ENCODE results near the gene ATG12. TPM values are rescaled to one million over a fixed set of nuclear protein-coding genes. Genes with fewer than 3 reads are reported as not detected.
"Not testable (repeated sequence)": the region's sequence is repeated elsewhere in the genome, so short reads cannot be mapped to it uniquely, and the experiment has no call there.

ATG12 gene
- total RNA-seq, 2 experiments from 2014 or later: 37.2 to 37.8 TPM

GRCh38 chr5:115838885-115839518, 2.4 kb downstream of the ATG12 start:
- no peaks in the 10 kb centered on the region for H3K9me3 Mint-ChIP-seq
- POLR2A ChIA-PET: interaction anchor here (0.8 kb wide), 1 partner anchor 216 kb away, joined by 7 read pairs; no protein-coding TSS in a partner anchor
- ATAC-seq: peak; percentile 46

GRCh38 chr5:115835481-115835880, 5.9 kb downstream of the ATG12 start:
- intact Hi-C loops (cut with micrococcal nuclease): loop anchor here (5.0 kb wide), 1 partner anchor 232 kb away; no protein-coding TSS in a partner anchor
- CTCF ChIA-PET: interaction anchor here (1.0 to 1.3 kb wide), 3 partner anchors 9 to 201 kb away, joined by 3 to 5 read pairs (median 5); no protein-coding TSS in a partner anchor
- Mint-ChIP-seq H3K27me3 (no peaks in the 10 kb centered on the region), H3K4me3 (no peak overlapping the region), H3K9me3 (no peaks in the 10 kb centered on the region), H3K4me1 (ENCODE audit: low read depth) (peaks cover 39% of the 10 kb centered on the region), H3K36me3 (ENCODE audit: low read depth) (peaks cover 55% of the 10 kb centered on the region), H3K27ac (no peak overlapping the region)
- ATAC-seq (no peak), DNase-seq (no peak)
- POLR2A ChIA-PET: no interaction called here
- no peak for TF ChIP-seq CTCF (IDR thresholded peaks at IDR 0.05)

More at GRCh38 chr5:115838885-115839518, 2.4 kb downstream of the ATG12 start:
- peak; percentile 41 for DNase-seq
- TF ChIP-seq CTCF (IDR thresholded peaks at IDR 0.05): peak; percentile 53
- Mint-ChIP-seq H3K36me3 (ENCODE audit: low read depth) (peaks cover 48% of the 10 kb centered on the region), H3K4me3 (peak overlapping the region; percentile 95), H3K27ac (peak overlapping the region; percentile 79), H3K27me3 (no peaks in the 10 kb centered on the region), H3K4me1 (ENCODE audit: low read depth) (peaks cover 43% of the 10 kb centered on the region)
- intact Hi-C loops (cut with micrococcal nuclease): loop anchor here (2.0 to 5.0 kb wide), 2 partner anchors 204 to 228 kb away; no protein-coding TSS in a partner anchor
- CTCF ChIA-PET: interaction anchor here (0.6 to 2.2 kb wide), 7 partner anchors 10 to 214 kb away, joined by 3 to 11 read pairs (median 3); no protein-coding TSS in a partner anchor

DNA sequence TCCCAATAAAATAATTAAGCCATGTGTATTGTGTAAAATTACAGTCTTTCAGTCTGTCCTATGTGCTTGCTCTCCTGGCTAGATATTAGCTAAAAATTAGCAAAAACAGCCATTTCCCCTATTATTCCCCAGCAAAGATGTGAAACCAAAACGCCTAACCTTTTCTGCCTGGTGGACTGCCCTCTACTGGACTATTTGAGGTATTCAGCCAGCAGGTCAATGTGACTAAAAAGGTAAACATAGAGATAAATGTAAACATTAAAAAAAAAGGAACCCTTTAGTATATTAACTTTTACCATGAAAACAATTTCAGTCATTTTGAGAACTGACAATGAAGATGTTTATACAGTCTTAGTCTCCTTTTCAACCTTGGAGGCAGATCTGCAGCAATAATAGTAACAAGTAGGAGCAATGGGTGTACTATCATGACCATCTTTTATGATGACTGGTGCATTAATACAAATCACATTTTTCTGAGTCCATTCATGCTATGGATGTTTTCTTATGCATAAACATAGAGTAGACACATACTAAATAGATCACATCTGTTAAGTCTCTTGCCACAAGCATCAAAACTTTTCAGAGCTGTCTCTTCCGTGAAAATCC, 10.1 kb downstream of the ATG12 start:
- DNase-seq (peak; percentile 39), ATAC-seq (peak; percentile 62)
- H3K27ac Mint-ChIP-seq: no peak overlapping the region
- intact Hi-C loops (cut with micrococcal nuclease): loop anchor here (2.0 kb wide), 1 partner anchor 196 kb away; no protein-coding TSS in a partner anchor
- peak; percentile 73 for TF ChIP-seq CTCF (IDR thresholded peaks at IDR 0.05)
- POLR2A ChIA-PET: no interaction called here
- H3K9me3 Mint-ChIP-seq: no peaks in the 10 kb centered on the region
- H3K4me3 Mint-ChIP-seq: no peak overlapping the region
- CTCF ChIA-PET: interaction anchor here (0.6 to 2.5 kb wide), 7 partner anchors 10 to 288 kb away, joined by 3 to 15 read pairs (median 3); partner anchors contain the start of genes AP3S1 and ATG12
- no peaks in the 10 kb centered on the region for H3K27me3 Mint-ChIP-seq
- peaks cover 13% of the 10 kb centered on the region for H3K4me1 Mint-ChIP-seq (ENCODE audit: low read depth)
- peaks cover 43% of the 10 kb centered on the region for H3K36me3 Mint-ChIP-seq (ENCODE audit: low read depth)

GRCh38 chr5:115829913-115830312, 11.5 kb downstream of the ATG12 start:
- ChIA-PET POLR2A (no interaction called here), CTCF (no interaction called here)
- Mint-ChIP-seq H3K9me3 (peaks cover 4% of the 10 kb centered on the region), H3K27ac (no peak overlapping the region), H3K27me3 (no peaks in the 10 kb centered on the region), H3K4me1 (ENCODE audit: low read depth) (peaks cover 11% of the 10 kb centered on the region), H3K4me3 (no peak overlapping the region), H3K36me3 (ENCODE audit: low read depth) (peaks cover 32% of the 10 kb centered on the region)
- no peak for ATAC-seq
- intact Hi-C loops (cut with micrococcal nuclease): loop anchor here (2.0 kb wide), 1 partner anchor 195 kb away; no protein-coding TSS in a partner anchor
- no peak for DNase-seq
- no peak for TF ChIP-seq CTCF (IDR thresholded peaks at IDR 0.05)

DNA sequence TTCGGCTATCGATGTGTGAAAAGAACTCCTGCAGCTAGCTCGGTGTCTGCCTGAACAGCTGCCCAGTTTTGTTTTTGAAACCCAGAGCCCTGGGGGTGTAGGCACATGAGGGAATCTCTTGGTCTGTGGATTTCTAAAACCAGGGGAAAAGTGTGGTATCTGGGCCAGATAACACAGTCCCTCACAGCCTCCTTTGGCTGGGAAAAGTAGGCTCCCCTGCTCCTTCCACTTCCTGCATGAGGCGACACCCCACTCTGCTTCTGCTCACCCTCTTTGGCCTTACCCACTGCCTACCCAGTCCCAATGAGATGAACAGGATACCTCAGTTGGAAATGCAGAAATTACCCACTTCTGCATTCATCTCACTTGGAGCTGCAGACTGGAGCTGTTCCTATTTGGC, 15.4 kb downstream of the ATG12 start:
- H3K4me1 Mint-ChIP-seq (ENCODE audit: low read depth): no peaks in the 10 kb centered on the region
- ATAC-seq: no peak
- TF ChIP-seq CTCF (IDR thresholded peaks at IDR 0.05): no peak
- POLR2A ChIA-PET: no interaction called here
- intact Hi-C loops (cut with micrococcal nuclease): no loop called here
- no peak for DNase-seq
- no peak overlapping the region for H3K27ac Mint-ChIP-seq
- H3K27me3 Mint-ChIP-seq: peaks cover 8% of the 10 kb centered on the region
- peaks cover 5% of the 10 kb centered on the region for H3K9me3 Mint-ChIP-seq
- H3K36me3 Mint-ChIP-seq (ENCODE audit: low read depth): peaks cover 15% of the 10 kb centered on the region
- no peak overlapping the region for H3K4me3 Mint-ChIP-seq
- CTCF ChIA-PET: interaction anchor here (1.3 to 1.7 kb wide), 2 partner anchors 9 to 191 kb away, joined by 5 to 6 read pairs; no protein-coding TSS in a partner anchor

DNA sequence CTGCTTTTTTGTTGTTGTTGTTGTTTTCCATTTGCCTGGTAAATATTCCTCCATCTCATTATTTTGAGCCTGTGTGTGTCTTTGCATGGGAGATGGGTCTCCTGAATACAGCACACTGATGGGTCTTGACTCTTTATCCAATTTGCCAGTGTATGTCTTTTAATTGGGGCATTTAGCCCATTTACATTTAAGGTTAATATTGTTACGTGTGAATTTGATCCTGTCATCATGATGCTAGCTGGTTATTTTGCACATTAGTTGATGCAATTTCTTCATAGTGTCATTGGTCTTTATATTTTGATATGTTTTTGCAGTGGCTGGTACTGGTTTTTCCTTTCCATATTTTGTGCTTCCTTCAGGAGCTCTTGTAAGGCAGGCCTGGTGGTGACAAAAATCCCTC, 16.4 kb downstream of the ATG12 start:
- H3K9me3 Mint-ChIP-seq; DNase-seq; H3K4me3 Mint-ChIP-seq; intact Hi-C loops (cut with micrococcal nuclease); H3K4me1 Mint-ChIP-seq (ENCODE audit: low read depth); CTCF ChIA-PET; H3K27ac Mint-ChIP-seq; ATAC-seq: not testable (repeated sequence)
- H3K36me3 Mint-ChIP-seq (ENCODE audit: low read depth): peaks cover 15% of the 10 kb centered on the region
- POLR2A ChIA-PET: interaction anchor here (0.7 kb wide), 1 partner anchor 700 kb away, joined by 5 read pairs; no protein-coding TSS in a partner anchor
- peaks cover 15% of the 10 kb centered on the region for H3K27me3 Mint-ChIP-seq

Measured in activated CD8-positive, alpha-beta T cell treated with anti-CD3 and anti-CD28 coated beads for 36 hours (primary cell).